HEK293T (cell line): Measurements from ENCODE around the gene ZNF331.

Experiments
- CTCF ChIA-PET: fragments of 350-600 bp; formaldehyde crosslinking; extraction: SDS; loops from one replicate; lab custom pipeline; 2021; ENCODE audit warnings: antibody characterized with exemption, inconsistent platforms; lab: Yijun Ruan, JAX
- POLR2A ChIA-PET: fragments of 350-600 bp; formaldehyde crosslinking; extraction: SDS; loops from one replicate; lab custom pipeline; 2020; ENCODE audit warnings: antibody characterized with exemption, inconsistent platforms; lab: Yijun Ruan, JAX
- DNase-seq: peaks from one replicate; pipeline ENCODE4 v3.0.0; 2012; ENCODE audit warnings: mixed read lengths; ENCODE audit errors: extremely low spot score
- ARNT ChIP-seq: fragments of 450-650 bp; IDR thresholded peaks from 2 replicates; pipeline ENCODE4 v1.6.1; 2017; ENCODE audit warnings: mild to moderate bottlenecking
- BHLHE40 ChIP-seq: fragments of 450-650 bp; IDR thresholded peaks from 2 replicates; pipeline ENCODE4 v1.6.1; 2016; ENCODE audit warnings: mild to moderate bottlenecking, moderate library complexity, borderline replicate concordance
- CTBP1 ChIP-seq: fragments of 450-650 bp; IDR thresholded peaks from 2 replicates; pipeline ENCODE4 v1.6.1; 2016; ENCODE audit warnings: borderline replicate concordance
- ELF4 ChIP-seq: fragments of 450-650 bp; IDR thresholded peaks from 2 replicates; pipeline ENCODE4 v1.6.1; 2017; ENCODE audit warnings: antibody characterized with exemption
- FOXA1 ChIP-seq: fragments of 450-650 bp; IDR thresholded peaks from 2 replicates; pipeline ENCODE4 v1.6.1; 2016; ENCODE audit warnings: mild to moderate bottlenecking
- FOXK2 ChIP-seq: fragments of 450-650 bp; IDR thresholded peaks from 2 replicates; pipeline ENCODE4 v1.6.1; 2016; ENCODE audit warnings: mild to moderate bottlenecking
- FOXM1 ChIP-seq: fragments of 450-650 bp; IDR thresholded peaks from 2 replicates; pipeline ENCODE4 v1.6.1; 2017; ENCODE audit warnings: mild to moderate bottlenecking, borderline replicate concordance
- HDGF ChIP-seq: fragments of 450-650 bp; IDR thresholded peaks from 2 replicates; pipeline ENCODE4 v1.6.1; 2017; ENCODE audit warnings: antibody characterized with exemption, borderline replicate concordance
- L3MBTL2 ChIP-seq: fragments of 450-650 bp; conservative IDR thresholded peaks from 2 replicates; pipeline ENCODE4 v1.6.1; 2016; ENCODE audit warnings: mild to moderate bottlenecking
- LEF1 ChIP-seq: fragments of 450-650 bp; IDR thresholded peaks from 2 replicates; pipeline ENCODE4 v1.6.1; 2017; ENCODE audit warnings: mild to moderate bottlenecking, borderline replicate concordance
- NFRKB ChIP-seq: fragments of 450-650 bp; IDR thresholded peaks from 2 replicates; pipeline ENCODE4 v1.6.1; 2016; ENCODE audit warnings: mild to moderate bottlenecking, moderate library complexity
- SP1 ChIP-seq: fragments of 450-650 bp; IDR thresholded peaks from 2 replicates; pipeline ENCODE4 v1.6.1; 2017
- SUZ12 ChIP-seq: fragments of 450-650 bp; IDR thresholded peaks from 2 replicates; pipeline ENCODE4 v1.6.1; 2016; ENCODE audit warnings: mild to moderate bottlenecking
- TARDBP ChIP-seq: fragments of 450-650 bp; IDR thresholded peaks from 2 replicates; pipeline ENCODE4 v1.6.1; 2016
- ZNF384 ChIP-seq: fragments of 450-650 bp; IDR thresholded peaks from 2 replicates; pipeline ENCODE4 v1.6.1; 2016
- TF ChIP-seq, protein P1 (sequence below): fragments of 450-650 bp; IDR thresholded peaks from 2 replicates; pipeline ENCODE4 v1.6.1; 2016

The ZNF331 gene

DNA sequence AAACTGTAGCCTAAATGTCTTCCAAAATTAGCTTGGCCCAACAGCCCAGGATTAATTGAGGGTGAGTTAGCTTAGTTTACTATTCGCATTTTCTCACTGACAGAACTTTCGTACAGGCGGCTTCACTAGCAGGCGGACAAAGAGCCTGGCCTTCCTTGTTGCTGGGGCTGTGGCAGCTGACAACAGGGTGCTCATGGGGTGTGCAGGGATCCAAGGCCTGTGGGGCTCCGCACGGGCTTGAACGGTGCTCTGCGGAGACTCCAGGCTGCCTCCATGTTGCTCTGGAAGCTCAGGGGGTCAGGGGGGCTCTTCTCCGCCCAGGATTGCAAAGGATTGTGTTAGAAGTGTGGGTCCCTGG, 57.5 kb downstream of the ZNF331 start:
- CTCF ChIA-PET: no interaction called here
- no peak for TF ChIP-seq BHLHE40
- no peak for TF ChIP-seq CTBP1
- TF ChIP-seq FOXK2: no peak
- no peak for TF ChIP-seq HDGF
- no peak for TF ChIP-seq L3MBTL2
- no peak for TF ChIP-seq SP1
- TF ChIP-seq NFRKB: no peak
- TF ChIP-seq FOXA1: no peak
- TF ChIP-seq SUZ12: no peak
- TF ChIP-seq ZNF384: no peak
- TF ChIP-seq TARDBP: no peak
- DNase-seq: no peak
- POLR2A ChIA-PET: no interaction called here

GRCh38 chr19:53596056-53596455, 58.1 kb downstream of the ZNF331 start:
- ChIA-PET CTCF (no interaction called here), POLR2A (no interaction called here)
- TF ChIP-seq, protein P1, sequence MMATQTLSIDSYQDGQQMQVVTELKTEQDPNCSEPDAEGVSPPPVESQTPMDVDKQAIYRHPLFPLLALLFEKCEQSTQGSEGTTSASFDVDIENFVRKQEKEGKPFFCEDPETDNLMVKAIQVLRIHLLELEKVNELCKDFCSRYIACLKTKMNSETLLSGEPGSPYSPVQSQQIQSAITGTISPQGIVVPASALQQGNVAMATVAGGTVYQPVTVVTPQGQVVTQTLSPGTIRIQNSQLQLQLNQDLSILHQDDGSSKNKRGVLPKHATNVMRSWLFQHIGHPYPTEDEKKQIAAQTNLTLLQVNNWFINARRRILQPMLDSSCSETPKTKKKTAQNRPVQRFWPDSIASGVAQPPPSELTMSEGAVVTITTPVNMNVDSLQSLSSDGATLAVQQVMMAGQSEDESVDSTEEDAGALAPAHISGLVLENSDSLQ: no peak
- TF ChIP-seq BHLHE40 (no peak), CTBP1 (no peak), TARDBP (no peak), L3MBTL2 (no peak), ARNT (no peak), FOXK2 (no peak), NFRKB (no peak), SP1 (no peak), LEF1 (no peak), HDGF (no peak), ELF4 (no peak), FOXM1 (no peak), SUZ12 (no peak), ZNF384 (no peak), FOXA1 (no peak)
- no peak for DNase-seq

DNA sequence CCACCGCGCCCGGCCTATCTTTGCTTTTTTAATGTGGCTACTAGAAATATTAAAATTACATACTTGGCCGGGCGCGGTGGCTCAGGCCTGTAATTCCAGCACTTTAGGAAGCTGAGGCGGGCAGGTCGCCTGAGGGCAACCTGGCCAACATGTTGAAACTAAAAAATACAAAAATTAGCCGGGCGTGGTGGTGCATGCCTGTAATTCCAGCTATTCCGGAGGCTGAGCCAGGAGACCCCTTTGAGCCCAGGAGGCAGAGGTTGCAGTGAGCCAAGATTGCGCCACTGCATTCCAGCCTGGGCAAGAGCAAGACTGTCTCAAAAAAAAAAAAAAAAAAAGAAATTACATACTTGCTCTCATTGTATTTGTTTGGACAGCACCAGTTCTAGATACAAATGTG, 59.1 kb downstream of the ZNF331 start:
- DNase-seq: no peak
- no peak for TF ChIP-seq FOXA1
- no peak for TF ChIP-seq BHLHE40
- no peak for TF ChIP-seq CTBP1
- TF ChIP-seq HDGF: no peak
- TF ChIP-seq SP1: no peak
- ChIA-PET CTCF (no interaction called here), POLR2A (no interaction called here)

GRCh38 chr19:53598361-53598760, 60.4 kb downstream of the ZNF331 start:
- POLR2A ChIA-PET: no interaction called here
- no peak for DNase-seq
- TF ChIP-seq FOXA1 (no peak), CTBP1 (no peak), TARDBP (no peak), HDGF (no peak), BHLHE40 (no peak), SUZ12 (no peak), ELF4 (no peak), ARNT (no peak), NFRKB (no peak), LEF1 (no peak), L3MBTL2 (no peak)
- CTCF ChIA-PET: no interaction called here

DNA sequence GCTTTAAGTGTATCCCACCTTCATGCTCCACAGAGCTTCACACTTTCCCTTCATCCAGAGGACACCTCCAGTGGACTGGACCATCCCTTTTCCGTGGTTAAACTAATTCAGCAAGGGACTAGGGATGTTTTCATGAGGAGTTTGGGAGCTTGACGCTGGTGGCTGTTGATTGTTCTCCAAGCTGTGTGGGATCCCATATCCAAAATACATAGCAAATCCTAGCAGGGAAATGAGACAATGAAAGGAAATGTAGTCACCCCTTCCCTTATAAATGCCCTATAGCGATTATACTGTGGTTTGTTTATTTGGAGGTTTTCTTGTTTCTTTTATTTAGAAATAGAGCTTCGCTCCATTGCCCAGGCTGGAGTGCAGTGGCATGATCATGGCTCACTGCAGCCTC, 62.3 kb downstream of the ZNF331 start:
- ChIA-PET CTCF (no interaction called here), POLR2A (no interaction called here)
- no peak for DNase-seq
- TF ChIP-seq ZNF384 (no peak), BHLHE40 (no peak), ARNT (no peak), L3MBTL2 (no peak), TARDBP (no peak), ELF4 (no peak), CTBP1 (no peak), FOXA1 (no peak), LEF1 (no peak), HDGF (no peak), FOXK2 (no peak), SUZ12 (no peak), SP1 (no peak), FOXM1 (no peak), NFRKB (no peak)
- TF ChIP-seq, protein P1: no peak

DNA sequence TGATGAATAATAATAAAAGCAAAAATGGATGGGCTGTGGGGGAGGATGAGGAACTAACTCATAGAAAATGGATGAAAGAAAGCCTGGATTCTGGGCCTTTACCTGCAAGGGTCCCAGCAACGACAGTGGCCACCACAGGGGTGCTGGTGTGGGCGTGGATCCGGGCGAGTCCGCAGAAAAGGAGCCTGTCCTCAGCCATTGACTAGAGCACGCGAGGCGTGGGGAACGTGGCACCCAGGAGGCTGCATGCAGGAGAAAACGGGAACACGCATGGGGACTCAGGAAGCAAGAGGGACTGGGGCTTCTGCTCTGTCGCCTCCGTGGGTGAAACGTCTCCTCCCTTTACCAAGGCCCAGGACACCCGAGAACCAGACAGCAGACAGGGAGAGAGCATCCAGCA, 68.1 kb downstream of the ZNF331 start:
- no peak for DNase-seq
- ChIA-PET CTCF (no interaction called here), POLR2A (no interaction called here)
- TF ChIP-seq FOXA1 (no peak), SUZ12 (no peak), SP1 (no peak), HDGF (no peak), LEF1 (no peak)

- CTCF ChIA-PET: no interaction called here
- TF ChIP-seq CTBP1 (no peak), SP1 (no peak), BHLHE40 (no peak), FOXK2 (no peak), ELF4 (no peak), L3MBTL2 (no peak), ARNT (no peak), LEF1 (no peak), ZNF384 (no peak), TARDBP (no peak), FOXM1 (no peak), FOXA1 (no peak), NFRKB (no peak)
- TF ChIP-seq, protein P1: no peak
- POLR2A ChIA-PET: no interaction called here
- no peak for DNase-seq
Measured at GRCh38 chr19:53608381-53608780, 70.4 kb downstream of the ZNF331 start.
